Upper lobe of left lung (tissue), 4 donors: ENCODE data around the gene NDUFB2.
"Not testable (repeated sequence)": the region's sequence is repeated elsewhere in the genome, so short reads cannot be mapped to it uniquely, and the experiment has no call there.

Experiments
- POLR2A ChIP-seq, 4 donors: fragments of 450-650 bp; IDR thresholded peaks; one replicate each; pipeline ENCODE4 v1.5.1; 2016 to 2017; ENCODE audit warnings: antibody characterized with exemption in 4 of 4, mild to moderate bottlenecking in 2 of 4
- POLR2AphosphoS5 ChIP-seq, 2 donors: sonication (generic); formaldehyde crosslinking; IDR thresholded peaks; one replicate each; pipeline ENCODE4 v1.5.1; 2017; ENCODE audit warnings: antibody characterized with exemption in 2 of 2
- TF ChIP-seq, protein P1 (sequence below), 6 experiments: fragments of 450-650 bp in 4 of 6; fragments of 200-600 bp in 2 of 6; sonication (generic) in 2 of 6; IDR thresholded peaks; one replicate each; pipeline ENCODE4 v1.5.1; 2016 to 2019; ENCODE audit warnings: antibody characterized with exemption in 6 of 6

DNA sequence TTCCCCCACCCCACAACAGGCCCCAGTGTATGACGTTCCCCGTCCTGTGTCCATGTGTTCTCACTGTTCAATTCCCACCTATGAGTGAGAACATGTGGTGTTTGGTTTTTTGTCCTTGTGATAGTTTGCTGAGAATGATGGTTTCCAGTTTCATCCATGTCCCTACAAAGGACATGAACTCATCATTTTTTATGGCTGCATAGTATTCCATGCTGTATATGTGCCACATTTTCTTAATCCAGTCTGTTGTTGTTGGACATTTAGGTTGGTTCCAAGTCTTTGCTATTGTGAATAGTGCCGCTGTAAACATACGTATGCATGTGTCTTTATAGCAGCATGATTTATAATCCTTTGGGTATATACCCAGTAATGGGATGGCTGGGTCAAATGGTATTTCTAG, 12.3 kb downstream of the NDUFB2 start:
- TF ChIP-seq, protein P1, sequence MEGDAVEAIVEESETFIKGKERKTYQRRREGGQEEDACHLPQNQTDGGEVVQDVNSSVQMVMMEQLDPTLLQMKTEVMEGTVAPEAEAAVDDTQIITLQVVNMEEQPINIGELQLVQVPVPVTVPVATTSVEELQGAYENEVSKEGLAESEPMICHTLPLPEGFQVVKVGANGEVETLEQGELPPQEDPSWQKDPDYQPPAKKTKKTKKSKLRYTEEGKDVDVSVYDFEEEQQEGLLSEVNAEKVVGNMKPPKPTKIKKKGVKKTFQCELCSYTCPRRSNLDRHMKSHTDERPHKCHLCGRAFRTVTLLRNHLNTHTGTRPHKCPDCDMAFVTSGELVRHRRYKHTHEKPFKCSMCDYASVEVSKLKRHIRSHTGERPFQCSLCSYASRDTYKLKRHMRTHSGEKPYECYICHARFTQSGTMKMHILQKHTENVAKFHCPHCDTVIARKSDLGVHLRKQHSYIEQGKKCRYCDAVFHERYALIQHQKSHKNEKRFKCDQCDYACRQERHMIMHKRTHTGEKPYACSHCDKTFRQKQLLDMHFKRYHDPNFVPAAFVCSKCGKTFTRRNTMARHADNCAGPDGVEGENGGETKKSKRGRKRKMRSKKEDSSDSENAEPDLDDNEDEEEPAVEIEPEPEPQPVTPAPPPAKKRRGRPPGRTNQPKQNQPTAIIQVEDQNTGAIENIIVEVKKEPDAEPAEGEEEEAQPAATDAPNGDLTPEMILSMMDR (IDR thresholded peaks at IDR 0.05): not testable (repeated sequence)
- TF ChIP-seq POLR2AphosphoS5, POLR2A (IDR thresholded peaks at IDR 0.05): not testable (repeated sequence)
